GM10266 (cell line): Measurements from ENCODE around the gene EFNA3.

Experiments
- DNase-seq: peaks from one replicate; pipeline ENCODE4 v3.0.0; 2012; ENCODE audit errors: extremely low spot score
- CTCF ChIP-seq: IDR thresholded peaks from 2 replicates; pipeline ENCODE4 v1.5.1; 2012; ENCODE audit warnings: mild to moderate bottlenecking, low read depth; ENCODE audit not compliant: control insufficient read depth, insufficient read depth; ENCODE audit errors: missing control alignments

The EFNA3 gene

GRCh38 chr1:155120253-155120652 lies 41.6 kb downstream of the EFNA3 start:
- TF ChIP-seq CTCF = no peak
- peak; percentile 4 for DNase-seq

- no peak for DNase-seq
- no peak for TF ChIP-seq CTCF
Measured at GRCh38 chr1:155121249-155121648, 42.6 kb downstream of the EFNA3 start.

GRCh38 chr1:155122308-155122707 lies 43.7 kb downstream of the EFNA3 start:
- no peak for DNase-seq
- TF ChIP-seq CTCF = no peak

GRCh38 chr1:155123801-155124200 lies 45.2 kb downstream of the EFNA3 start:
- TF ChIP-seq CTCF = no peak
- no peak for DNase-seq

- no peak for TF ChIP-seq CTCF
- DNase-seq = no peak
Measured at GRCh38 chr1:155124503-155125463, 46.1 kb downstream of the EFNA3 start.

GRCh38 chr1:155125511-155125945 lies 46.9 kb downstream of the EFNA3 start:
- TF ChIP-seq CTCF = no peak
- no peak for DNase-seq

GRCh38 chr1:155125946-155126555 lies 47.4 kb downstream of the EFNA3 start:
- DNase-seq = no peak
- no peak for TF ChIP-seq CTCF
